Fibroblast of skin of right quadriceps (primary cell): ENCODE data around the gene BMP8A.

Source experiments
- DNase-seq: peaks from one replicate; pipeline ENCODE4 v3.0.0-alpha.2; 2013

Gene BMP8A

GRCh38 chr1:39573736-39574624 is 82.5 kb downstream of the BMP8A start:
- peak; percentile 23 for DNase-seq

- DNase-seq: no peak
Measured at GRCh38 chr1:39574646-39575045, 83.2 kb downstream of the BMP8A start.
